SIG-M5 treated with dmso at 0.1 percent for 504 hours (cell line): ENCODE results near the gene FERMT2.
A peak's percentile ranks its signal among the peaks of the same experiment; 100 is the strongest.

Experiments
- DNase-seq: peaks from one replicate; lab custom pipeline; 2025; ENCODE audit not compliant: unreplicated experiment; lab: John Stamatoyannopoulos, UW

FERMT2 gene, protein sequence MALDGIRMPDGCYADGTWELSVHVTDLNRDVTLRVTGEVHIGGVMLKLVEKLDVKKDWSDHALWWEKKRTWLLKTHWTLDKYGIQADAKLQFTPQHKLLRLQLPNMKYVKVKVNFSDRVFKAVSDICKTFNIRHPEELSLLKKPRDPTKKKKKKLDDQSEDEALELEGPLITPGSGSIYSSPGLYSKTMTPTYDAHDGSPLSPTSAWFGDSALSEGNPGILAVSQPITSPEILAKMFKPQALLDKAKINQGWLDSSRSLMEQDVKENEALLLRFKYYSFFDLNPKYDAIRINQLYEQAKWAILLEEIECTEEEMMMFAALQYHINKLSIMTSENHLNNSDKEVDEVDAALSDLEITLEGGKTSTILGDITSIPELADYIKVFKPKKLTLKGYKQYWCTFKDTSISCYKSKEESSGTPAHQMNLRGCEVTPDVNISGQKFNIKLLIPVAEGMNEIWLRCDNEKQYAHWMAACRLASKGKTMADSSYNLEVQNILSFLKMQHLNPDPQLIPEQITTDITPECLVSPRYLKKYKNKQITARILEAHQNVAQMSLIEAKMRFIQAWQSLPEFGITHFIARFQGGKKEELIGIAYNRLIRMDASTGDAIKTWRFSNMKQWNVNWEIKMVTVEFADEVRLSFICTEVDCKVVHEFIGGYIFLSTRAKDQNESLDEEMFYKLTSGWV

GRCh38 chr14:52950898-52951680 is at the start of gene FERMT2:
Gene FERMT2, minus strand, starts transcription at chr14:52951050. Its CDS starts 482 bp downstream, at chr14:52950568.
- DNase-seq = no peak

DNA sequence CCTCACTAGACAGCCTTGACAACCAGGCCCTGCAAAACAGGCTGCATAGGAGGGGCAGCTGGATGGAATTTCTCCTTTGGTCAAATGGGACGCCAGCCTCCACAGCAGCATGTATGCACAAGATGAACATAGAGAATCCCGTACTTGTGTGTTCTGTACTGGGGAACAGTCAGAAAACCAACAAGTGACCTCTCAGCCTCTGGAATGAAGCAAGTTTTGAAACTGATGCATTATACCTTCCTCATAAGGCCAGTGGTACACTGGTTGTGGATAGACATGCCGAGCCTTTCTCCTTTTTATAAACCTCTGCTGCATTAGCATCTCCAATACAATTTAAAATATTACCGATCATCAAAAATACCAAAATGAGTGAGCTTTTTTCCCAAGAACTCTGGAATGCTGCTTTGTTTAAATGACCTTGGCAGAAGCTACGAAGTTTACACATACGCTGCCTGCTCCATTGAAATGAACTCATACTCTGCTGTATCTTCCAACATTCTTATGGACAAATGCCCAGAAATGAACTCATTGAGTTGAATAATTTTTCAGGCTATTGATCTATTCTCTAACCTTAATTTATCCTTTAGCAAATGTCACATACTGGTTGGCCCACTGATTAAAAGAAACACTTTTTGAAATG is 47.6 kb upstream of the FERMT2 start:
- no peak for DNase-seq

GRCh38 chr14:52996493-52996892 is 45.6 kb upstream of the FERMT2 start:
- DNase-seq = no peak

GRCh38 chr14:52995998-52996397 is 45.1 kb upstream of the FERMT2 start:
- DNase-seq = no peak

DNA sequence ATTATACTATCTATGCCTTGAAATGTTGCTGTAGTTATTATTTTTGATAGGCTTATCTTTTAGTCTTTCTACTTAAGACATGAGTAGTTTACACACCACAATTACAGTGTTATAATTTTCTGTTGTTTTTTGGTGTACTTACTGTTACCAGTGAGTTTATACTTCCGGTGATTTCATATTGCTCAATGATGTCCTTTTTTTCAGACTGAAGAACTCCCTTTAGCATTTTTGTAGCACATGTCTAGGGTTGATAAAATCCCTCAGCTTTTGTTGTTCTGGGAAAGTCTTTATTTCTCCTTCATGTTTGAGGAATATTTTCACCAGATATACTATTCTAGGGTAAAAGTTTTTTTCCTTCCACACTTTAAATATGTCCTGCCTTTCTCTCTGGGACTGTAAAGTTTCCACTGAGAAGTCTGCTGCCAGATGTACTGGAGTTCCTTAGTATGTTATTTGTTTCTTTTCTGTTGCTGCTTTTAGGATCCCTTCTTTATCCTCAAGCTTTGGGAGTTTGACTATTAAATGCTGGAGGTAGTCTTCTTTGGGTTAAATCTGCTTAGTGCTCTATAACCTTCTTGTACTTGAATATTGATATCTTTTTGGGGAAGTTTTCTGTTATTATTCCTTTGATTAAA is 41.5 kb upstream of the FERMT2 start:
- DNase-seq = no peak

- DNase-seq = no peak
These were observed 37.3 kb upstream of the FERMT2 start for GRCh38 chr14:52988139-52988538.

DNA sequence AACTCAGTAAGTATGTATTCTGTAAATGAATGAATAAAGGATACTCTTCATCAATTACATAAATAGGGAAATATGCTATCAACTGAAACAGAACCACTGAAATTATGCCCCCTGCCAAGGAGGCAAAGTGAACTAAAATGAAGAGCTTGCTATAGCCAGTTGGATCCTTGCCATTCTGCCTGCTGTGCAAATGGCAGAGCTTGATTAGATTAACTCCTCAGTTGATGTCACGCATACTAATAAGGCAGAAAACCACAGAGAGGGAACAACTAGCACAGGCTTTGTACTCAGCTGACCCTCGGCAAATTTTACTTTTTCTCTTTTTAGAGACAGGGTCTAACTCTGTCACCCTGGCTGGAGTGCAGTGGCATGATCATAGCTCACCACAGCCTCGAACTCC is 36.7 kb upstream of the FERMT2 start:
- DNase-seq = no peak

- DNase-seq = no peak
These were observed 36.2 kb upstream of the FERMT2 start for GRCh38 chr14:52987042-52987441.

GRCh38 chr14:52977798-52978197 is 26.9 kb upstream of the FERMT2 start:
- DNase-seq = no peak

DNA sequence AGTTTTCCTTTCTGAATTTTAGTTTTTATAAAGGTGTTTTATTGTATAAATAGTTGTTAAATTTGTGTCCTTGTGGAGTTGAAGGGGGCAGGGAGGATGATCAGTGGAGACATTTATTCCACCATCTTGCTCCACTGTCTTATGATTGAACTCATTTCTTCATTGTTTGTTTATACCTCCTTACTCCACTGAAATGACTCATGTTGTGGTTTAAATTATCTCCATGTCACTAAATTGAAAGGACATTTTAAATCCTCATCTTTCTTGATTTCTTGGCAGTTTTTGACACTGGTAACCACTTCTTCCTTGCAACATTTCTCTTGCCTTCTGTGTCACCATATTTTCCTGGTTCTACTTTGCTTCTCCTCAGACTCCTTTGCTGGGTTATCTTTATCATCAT is 23.6 kb upstream of the FERMT2 start:
- no peak for DNase-seq

- DNase-seq = peak; percentile 57
These were observed 10.3 kb upstream of the FERMT2 start for GRCh38 chr14:52961060-52961639.

GRCh38 chr14:52960627-52961026 is 9.8 kb upstream of the FERMT2 start:
- DNase-seq = no peak

GRCh38 chr14:52954346-52955214 is 3.7 kb upstream of the FERMT2 start:
- DNase-seq = no peak

GRCh38 chr14:52951681-52952554 is 1.1 kb upstream of the FERMT2 start:
- DNase-seq = peak; percentile 47

- peak; percentile 3 for DNase-seq
These were observed 396 bp downstream of the FERMT2 start for GRCh38 chr14:52950410-52950897.

- DNase-seq = no peak
These were observed 990 bp downstream of the FERMT2 start for GRCh38 chr14:52949711-52950409.

DNA sequence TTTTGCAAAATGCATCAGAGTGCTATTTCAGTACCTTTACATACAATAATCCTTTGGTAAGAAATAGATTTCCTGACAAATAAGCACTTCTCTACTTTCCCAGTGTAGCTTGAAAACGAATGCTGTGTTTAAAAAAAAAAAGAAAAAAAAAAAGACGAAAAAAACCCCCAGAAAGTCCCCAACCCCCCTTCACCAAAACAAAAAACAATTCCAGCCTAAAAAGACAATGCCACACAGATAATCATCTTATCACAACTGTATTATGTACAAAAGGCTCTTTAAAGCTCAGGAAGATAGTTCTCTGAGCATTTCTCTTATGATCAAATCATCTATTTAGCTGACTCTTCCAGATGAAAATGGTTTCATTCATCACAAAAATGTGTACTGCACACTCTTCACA is 1.6 kb downstream of the FERMT2 start:
- DNase-seq = no peak

DNA sequence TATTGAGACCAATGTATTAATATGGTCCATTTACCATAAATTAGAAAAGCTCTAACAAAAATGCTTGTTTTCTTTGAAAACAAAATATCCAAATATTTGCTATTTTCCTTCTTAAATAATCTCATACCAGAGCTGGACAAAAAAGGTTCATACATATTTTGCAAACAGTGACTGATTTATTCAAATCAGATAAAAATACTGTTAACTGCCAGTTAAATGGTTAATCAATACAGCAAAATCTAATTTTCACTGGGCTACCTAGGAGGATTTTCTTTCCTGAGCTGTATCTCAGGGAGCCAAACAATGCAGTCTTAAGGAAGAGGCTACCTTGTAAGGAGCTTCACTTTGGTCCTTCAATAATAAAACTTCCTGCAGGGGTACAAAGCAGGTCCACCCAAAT is 2.0 kb downstream of the FERMT2 start:
- DNase-seq = no peak
